ENCODE data around the gene GAS7. TPM values are rescaled to one million over a fixed set of nuclear protein-coding genes. Genes with fewer than 3 reads are reported as not detected.

GAS7 gene
- total and polyA plus RNA-seq, 2 of the 13 experiments (the other 11 are each of a cell fraction or from before 2014, with no cell fraction given): 1.0 to 5.2 TPM

DNA sequence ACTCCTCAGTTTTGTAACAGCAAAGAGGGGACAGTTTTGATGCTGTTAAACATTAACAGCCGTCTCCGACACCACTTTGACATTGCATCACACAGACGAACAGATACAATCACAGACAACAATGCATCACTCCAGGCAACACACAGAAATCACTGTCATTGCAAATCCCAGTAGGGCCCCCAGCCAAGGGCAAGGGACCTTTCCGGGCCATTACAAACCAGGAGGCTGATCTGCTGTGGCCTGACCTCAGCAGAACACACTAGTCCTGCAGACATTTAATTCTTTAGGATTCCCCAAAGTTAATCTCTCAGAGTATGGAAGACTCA lies 157.2 kb downstream of the GAS7 start:
- intact Hi-C loops (cut with micrococcal nuclease; ENCODE audit: unreplicated experiment) (no loop called here), in situ Hi-C loops (cut with HindIII; ENCODE audit: extremely low pct_ligation_motif_present, low pct_unique_long_range_greater_than_20kb) (no loop called here)
- H3K79me2 ChIP-seq (ENCODE audit: insufficient read depth, low read length): no peaks in the 10 kb centered on the region
- H3K4me1 ChIP-seq (ENCODE audit: insufficient read depth, low read length): peaks cover 22% of the 10 kb centered on the region
- BruUV-seq (replicated peaks): no TSS peak
- CTCF ChIA-PET (ENCODE audit: low intra/inter-chr PET ratio, low total read pairs): no interaction called here
- 0% methylated on average over 3 of the region's 4 CpGs for WGBS (ENCODE audit: low lambda C conversion rate)
- H3K9me3 ChIP-seq (ENCODE audit: low read length): no peaks in the 10 kb centered on the region
- H3K9ac ChIP-seq (ENCODE audit: insufficient read depth, low read depth, low read length): no peak overlapping the region
- H3K27me3 ChIP-seq (ENCODE audit: control insufficient read depth in 1 of 2, insufficient read depth in 2 of 2, low read length in 2 of 2): peaks cover 0 to 5% of the 10 kb centered on the region in 2 experiments; a peak in 1 of 5 replicates
- no peaks in the 10 kb centered on the region for H4K20me1 ChIP-seq (ENCODE audit: insufficient read depth, low read length)
- peak; percentile 82 for ATAC-seq
- POLR2A ChIA-PET: no interaction called here
- no peak overlapping the region for H3K4me3 ChIP-seq (replicated peaks in 1 of 3; ENCODE audit: insufficient read depth in 1 of 3, low read depth in 2 of 3, low read length in 3 of 3)
- DNase-seq (ENCODE audit: low spot score): peak; percentile 79
- no peak overlapping the region for H3K27ac ChIP-seq (ENCODE audit: extremely low read length, insufficient read depth, low read length)
- peak; percentile 69 for FAIRE-seq
- no peak overlapping the region for H2AFZ ChIP-seq (ENCODE audit: low read length)
- H3K4me2 ChIP-seq (ENCODE audit: low read depth, low read length): no peak overlapping the region
- H3K36me3 ChIP-seq (replicated peaks in 1 of 2; ENCODE audit: control insufficient read depth in 1 of 2, insufficient read depth in 2 of 2, low read length in 2 of 2): no peaks in the 10 kb centered on the region
- TF ChIP-seq, protein P1, sequence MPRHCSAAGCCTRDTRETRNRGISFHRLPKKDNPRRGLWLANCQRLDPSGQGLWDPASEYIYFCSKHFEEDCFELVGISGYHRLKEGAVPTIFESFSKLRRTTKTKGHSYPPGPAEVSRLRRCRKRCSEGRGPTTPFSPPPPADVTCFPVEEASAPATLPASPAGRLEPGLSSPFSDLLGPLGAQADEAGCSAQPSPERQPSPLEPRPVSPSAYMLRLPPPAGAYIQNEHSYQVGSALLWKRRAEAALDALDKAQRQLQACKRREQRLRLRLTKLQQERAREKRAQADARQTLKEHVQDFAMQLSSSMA (CRISPR knock-in tag; IDR thresholded peaks at IDR 0.05): no peak
- TF ChIP-seq, protein P2, sequence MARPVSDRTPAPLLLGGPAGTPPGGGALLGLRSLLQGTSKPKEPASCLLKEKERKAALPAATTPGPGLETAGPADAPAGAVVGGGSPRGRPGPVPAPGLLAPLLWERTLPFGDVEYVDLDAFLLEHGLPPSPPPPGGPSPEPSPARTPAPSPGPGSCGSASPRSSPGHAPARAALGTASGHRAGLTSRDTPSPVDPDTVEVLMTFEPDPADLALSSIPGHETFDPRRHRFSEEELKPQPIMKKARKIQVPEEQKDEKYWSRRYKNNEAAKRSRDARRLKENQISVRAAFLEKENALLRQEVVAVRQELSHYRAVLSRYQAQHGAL (CRISPR knock-in tag; IDR thresholded peaks at IDR 0.05; ENCODE audit: not compliant biosample characterization): no peak
- no peak for TF ChIP-seq NAIF1 (CRISPR knock-in tag; IDR thresholded peaks at IDR 0.05; ENCODE audit: borderline replicate concordance)
- TF ChIP-seq, protein P3, sequence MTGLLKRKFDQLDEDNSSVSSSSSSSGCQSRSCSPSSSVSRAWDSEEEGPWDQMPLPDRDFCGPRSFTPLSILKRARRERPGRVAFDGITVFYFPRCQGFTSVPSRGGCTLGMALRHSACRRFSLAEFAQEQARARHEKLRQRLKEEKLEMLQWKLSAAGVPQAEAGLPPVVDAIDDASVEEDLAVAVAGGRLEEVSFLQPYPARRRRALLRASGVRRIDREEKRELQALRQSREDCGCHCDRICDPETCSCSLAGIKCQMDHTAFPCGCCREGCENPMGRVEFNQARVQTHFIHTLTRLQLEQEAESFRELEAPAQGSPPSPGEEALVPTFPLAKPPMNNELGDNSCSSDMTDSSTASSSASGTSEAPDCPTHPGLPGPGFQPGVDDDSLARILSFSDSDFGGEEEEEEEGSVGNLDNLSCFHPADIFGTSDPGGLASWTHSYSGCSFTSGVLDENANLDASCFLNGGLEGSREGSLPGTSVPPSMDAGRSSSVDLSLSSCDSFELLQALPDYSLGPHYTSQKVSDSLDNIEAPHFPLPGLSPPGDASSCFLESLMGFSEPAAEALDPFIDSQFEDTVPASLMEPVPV (CRISPR knock-in tag; IDR thresholded peaks at IDR 0.05): no peak
- no peak for TF ChIP-seq MIXL1 (CRISPR knock-in tag; IDR thresholded peaks at IDR 0.05)
- TF ChIP-seq NFIB (CRISPR knock-in tag; IDR thresholded peaks at IDR 0.05; ENCODE audit: borderline replicate concordance): no peak
- no peak for TF ChIP-seq ZMYM4 (CRISPR knock-in tag; IDR thresholded peaks at IDR 0.05)
- TF ChIP-seq RFX5 (IDR thresholded peaks at IDR 0.05; ENCODE audit: low read depth, low read length): no peak
- peak in 1 of 2 experiments; percentile 47; a peak in 1 of 4 replicates for TF ChIP-seq EP300 (IDR thresholded peaks at IDR 0.05; ENCODE audit: low read depth in 2 of 2, low read length in 2 of 2)
- no peak for TF ChIP-seq EP300 (CRISPR knock-in tag; IDR thresholded peaks at IDR 0.05; ENCODE audit: borderline replicate concordance)
- no peak for TF ChIP-seq RFXANK (CRISPR knock-in tag; IDR thresholded peaks at IDR 0.05)
- TF ChIP-seq POLR2AphosphoS2 (IDR thresholded peaks at IDR 0.05; ENCODE audit: low read depth, low read length): no peak
- TF ChIP-seq ZFP90 (CRISPR knock-in tag; IDR thresholded peaks at IDR 0.05; ENCODE audit: borderline replicate concordance): no peak
- TF ChIP-seq GLI4 (CRISPR knock-in tag; IDR thresholded peaks at IDR 0.05; ENCODE audit: borderline replicate concordance): no peak
- TF ChIP-seq IKZF4 (CRISPR knock-in tag; IDR thresholded peaks at IDR 0.05; ENCODE audit: borderline replicate concordance, low read depth, not compliant biosample characterization): no peak
- TF ChIP-seq, protein P4, sequence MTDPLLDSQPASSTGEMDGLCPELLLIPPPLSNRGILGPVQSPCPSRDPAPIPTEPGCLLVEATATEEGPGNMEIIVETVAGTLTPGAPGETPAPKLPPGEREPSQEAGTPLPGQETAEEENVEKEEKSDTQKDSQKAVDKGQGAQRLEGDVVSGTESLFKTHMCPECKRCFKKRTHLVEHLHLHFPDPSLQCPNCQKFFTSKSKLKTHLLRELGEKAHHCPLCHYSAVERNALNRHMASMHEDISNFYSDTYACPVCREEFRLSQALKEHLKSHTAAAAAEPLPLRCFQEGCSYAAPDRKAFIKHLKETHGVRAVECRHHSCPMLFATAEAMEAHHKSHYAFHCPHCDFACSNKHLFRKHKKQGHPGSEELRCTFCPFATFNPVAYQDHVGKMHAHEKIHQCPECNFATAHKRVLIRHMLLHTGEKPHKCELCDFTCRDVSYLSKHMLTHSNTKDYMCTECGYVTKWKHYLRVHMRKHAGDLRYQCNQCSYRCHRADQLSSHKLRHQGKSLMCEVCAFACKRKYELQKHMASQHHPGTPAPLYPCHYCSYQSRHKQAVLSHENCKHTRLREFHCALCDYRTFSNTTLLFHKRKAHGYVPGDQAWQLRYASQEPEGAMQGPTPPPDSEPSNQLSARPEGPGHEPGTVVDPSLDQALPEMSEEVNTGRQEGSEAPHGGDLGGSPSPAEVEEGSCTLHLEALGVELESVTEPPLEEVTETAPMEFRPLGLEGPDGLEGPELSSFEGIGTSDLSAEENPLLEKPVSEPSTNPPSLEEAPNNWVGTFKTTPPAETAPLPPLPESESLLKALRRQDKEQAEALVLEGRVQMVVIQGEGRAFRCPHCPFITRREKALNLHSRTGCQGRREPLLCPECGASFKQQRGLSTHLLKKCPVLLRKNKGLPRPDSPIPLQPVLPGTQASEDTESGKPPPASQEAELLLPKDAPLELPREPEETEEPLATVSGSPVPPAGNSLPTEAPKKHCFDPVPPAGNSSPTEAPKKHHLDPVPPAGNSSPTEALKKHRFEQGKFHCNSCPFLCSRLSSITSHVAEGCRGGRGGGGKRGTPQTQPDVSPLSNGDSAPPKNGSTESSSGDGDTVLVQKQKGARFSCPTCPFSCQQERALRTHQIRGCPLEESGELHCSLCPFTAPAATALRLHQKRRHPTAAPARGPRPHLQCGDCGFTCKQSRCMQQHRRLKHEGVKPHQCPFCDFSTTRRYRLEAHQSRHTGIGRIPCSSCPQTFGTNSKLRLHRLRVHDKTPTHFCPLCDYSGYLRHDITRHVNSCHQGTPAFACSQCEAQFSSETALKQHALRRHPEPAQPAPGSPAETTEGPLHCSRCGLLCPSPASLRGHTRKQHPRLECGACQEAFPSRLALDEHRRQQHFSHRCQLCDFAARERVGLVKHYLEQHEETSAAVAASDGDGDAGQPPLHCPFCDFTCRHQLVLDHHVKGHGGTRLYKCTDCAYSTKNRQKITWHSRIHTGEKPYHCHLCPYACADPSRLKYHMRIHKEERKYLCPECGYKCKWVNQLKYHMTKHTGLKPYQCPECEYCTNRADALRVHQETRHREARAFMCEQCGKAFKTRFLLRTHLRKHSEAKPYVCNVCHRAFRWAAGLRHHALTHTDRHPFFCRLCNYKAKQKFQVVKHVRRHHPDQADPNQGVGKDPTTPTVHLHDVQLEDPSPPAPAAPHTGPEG (CRISPR knock-in tag; IDR thresholded peaks at IDR 0.05): no peak
- TF ChIP-seq NCOA5 (CRISPR knock-in tag; IDR thresholded peaks at IDR 0.05): no peak
- no peak for TF ChIP-seq MED1 (CRISPR knock-in tag; IDR thresholded peaks at IDR 0.05)
